Lung (tissue), 12 donors: ENCODE data around the gene SLC25A21. TPM values are rescaled to one million over a fixed set of nuclear protein-coding genes. Genes with fewer than 3 reads are reported as not detected.

Experiments used
- ATAC-seq: fragments of 200-7000 bp; cut with Tn5 transposase; one replicate; pipeline ENCODE4 v1.9.1; 2020; ENCODE audit warnings: moderate number of reproducible peaks; ENCODE audit not compliant: insufficient read depth, low FRiP score
- DNase-seq, 3 donors: peaks; one replicate each; pipeline ENCODE4 v3.0.0-alpha.2; 2013 to 2017
- H3K27ac ChIP-seq, 2 donors: one replicate each; pipeline ENCODE4 v1.5.1; 2013; ENCODE audit warnings: mild to moderate bottlenecking in 2 of 2, moderate library complexity in 2 of 2, control low read depth in 1 of 2, inconsistent platforms in 1 of 2, low read depth in 1 of 2, low read length in 1 of 2
- H3K27me3 ChIP-seq, 3 donors: one replicate each; pipeline ENCODE4 v1.5.1; 2013; ENCODE audit warnings: low read length in 2 of 3; ENCODE audit not compliant: control insufficient read depth in 3 of 3, insufficient read depth in 3 of 3
- H3K36me3 ChIP-seq, 4 donors: one replicate each; pipeline ENCODE4 v1.5.1; 2013; ENCODE audit warnings: low read length in 4 of 4, mild to moderate bottlenecking in 1 of 4, moderate library complexity in 1 of 4; ENCODE audit not compliant: control insufficient read depth in 4 of 4, insufficient read depth in 4 of 4
- H3K4me1 ChIP-seq, 5 donors: one replicate each; pipeline ENCODE4 v1.5.1; 2013; ENCODE audit warnings: low read length in 5 of 5, mild to moderate bottlenecking in 2 of 5, moderate library complexity in 1 of 5; ENCODE audit not compliant: control insufficient read depth in 5 of 5, insufficient read depth in 5 of 5
- H3K4me3 ChIP-seq: one replicate; pipeline ENCODE4 v1.5.1; 2013; ENCODE audit warnings: mild to moderate bottlenecking, control low read depth, moderate library complexity
- H3K9ac ChIP-seq, 2 donors: one replicate each; pipeline ENCODE4 v1.5.1; 2013; ENCODE audit warnings: low read length in 2 of 2, control low read depth in 1 of 2; ENCODE audit not compliant: insufficient read depth in 1 of 2
- H3K9me3 ChIP-seq, 4 donors: one replicate each; pipeline ENCODE4 v1.5.1; 2013; ENCODE audit warnings: low read length in 3 of 4, mild to moderate bottlenecking in 1 of 4, moderate library complexity in 1 of 4; ENCODE audit not compliant: control insufficient read depth in 4 of 4, insufficient read depth in 3 of 4
- WGBS, 2 donors: extraction: QIAGEN DNeasy Blood & Tissue Kit; methylation state at CpG; one replicate each; pipeline ENCODE4 v1.1.7; 2013; 5-methylcytosine and 5-hydroxymethylcytosine counted together
- polyA plus RNA-seq, 2 donors: library from polyadenylated mRNA; stranded (reverse); fragments of 200-250 nt; gene quantifications; one replicate each; pipeline ENCODE4 v1.2.1, GENCODE V29; 2013
- total RNA-seq, 2 donors: library from RNA; depleted of rRNA in 1 of 2; stranded (reverse); fragments of >200 nt in 1 of 2; gene quantifications; one replicate each; pipeline ENCODE4 v1.2.1, GENCODE V29; 2014 to 2021
- TF ChIP-seq, protein P1 (sequence below): IDR thresholded peaks from 2 replicates; pipeline ENCODE4 v1.5.1; 2012; ENCODE audit warnings: mild to moderate bottlenecking; ENCODE audit errors: control extremely low read depth, extremely low read depth
- donor health status: control.
- donor health status: control.
- donor health status: Bipolar disorder and iron deficiency.
- donor health status: healthy.
- donor health status: DM: yes; HTN: yes; CAD: no.

SLC25A21 gene
- total and polyA plus RNA-seq, 4 donors, result 0.23 to 2.6 (median 0.42) TPM

DNA sequence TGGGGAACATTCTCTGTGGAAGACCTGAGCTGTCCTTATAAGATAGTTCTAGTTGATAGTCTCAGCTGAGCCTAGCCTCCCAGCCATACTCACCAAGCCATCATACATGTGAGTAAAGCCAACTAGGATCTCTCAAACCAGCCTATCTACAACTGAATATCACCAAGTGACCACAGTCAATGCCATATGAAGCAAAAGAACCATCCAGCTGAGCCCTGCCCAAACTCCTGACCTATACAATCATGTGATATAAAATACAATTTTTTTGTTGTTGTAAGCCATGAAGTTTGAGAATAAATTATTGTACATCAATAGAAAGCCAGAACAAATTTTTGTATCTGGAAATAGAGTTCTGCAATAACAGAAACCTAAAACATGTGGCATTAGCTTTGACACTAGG lies 118.3 kb downstream of the SLC25A21 start:
- Histone ChIP-seq H3K9ac (no peak overlapping the region), H3K36me3 (no peaks in the 10 kb centered on the region), H3K27me3 (no peaks in the 10 kb centered on the region), H3K9me3 (peaks cover 0 to 5% (median 2%) of the 10 kb centered on the region in 4 donors), H3K27ac (no peak overlapping the region), H3K4me3 (no peak overlapping the region), H3K4me1 (no peaks in the 10 kb centered on the region)
- DNase-seq (no peak), ATAC-seq (no peak)
- TF ChIP-seq, protein P1, sequence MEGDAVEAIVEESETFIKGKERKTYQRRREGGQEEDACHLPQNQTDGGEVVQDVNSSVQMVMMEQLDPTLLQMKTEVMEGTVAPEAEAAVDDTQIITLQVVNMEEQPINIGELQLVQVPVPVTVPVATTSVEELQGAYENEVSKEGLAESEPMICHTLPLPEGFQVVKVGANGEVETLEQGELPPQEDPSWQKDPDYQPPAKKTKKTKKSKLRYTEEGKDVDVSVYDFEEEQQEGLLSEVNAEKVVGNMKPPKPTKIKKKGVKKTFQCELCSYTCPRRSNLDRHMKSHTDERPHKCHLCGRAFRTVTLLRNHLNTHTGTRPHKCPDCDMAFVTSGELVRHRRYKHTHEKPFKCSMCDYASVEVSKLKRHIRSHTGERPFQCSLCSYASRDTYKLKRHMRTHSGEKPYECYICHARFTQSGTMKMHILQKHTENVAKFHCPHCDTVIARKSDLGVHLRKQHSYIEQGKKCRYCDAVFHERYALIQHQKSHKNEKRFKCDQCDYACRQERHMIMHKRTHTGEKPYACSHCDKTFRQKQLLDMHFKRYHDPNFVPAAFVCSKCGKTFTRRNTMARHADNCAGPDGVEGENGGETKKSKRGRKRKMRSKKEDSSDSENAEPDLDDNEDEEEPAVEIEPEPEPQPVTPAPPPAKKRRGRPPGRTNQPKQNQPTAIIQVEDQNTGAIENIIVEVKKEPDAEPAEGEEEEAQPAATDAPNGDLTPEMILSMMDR, result no peak

DNA sequence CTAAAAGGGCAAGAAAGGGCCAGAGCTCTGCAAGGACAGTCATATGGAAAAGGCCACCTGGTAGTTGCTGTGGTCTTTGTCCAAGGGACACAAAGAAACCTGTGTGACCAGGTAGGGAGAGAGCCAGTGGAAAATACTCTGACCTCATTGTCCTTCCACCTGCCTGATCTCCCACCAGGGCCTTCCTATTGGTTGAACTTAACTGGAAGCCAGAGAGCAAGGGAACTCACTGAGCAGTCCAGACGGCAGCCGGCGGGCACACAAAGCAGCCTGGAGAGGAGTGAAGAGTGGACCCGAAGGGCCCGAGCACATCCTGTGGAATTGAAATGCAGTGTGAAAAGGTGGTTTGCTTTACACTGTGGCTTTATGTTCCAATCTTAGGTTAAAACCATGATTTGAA lies 120.7 kb downstream of the SLC25A21 start:
- Histone ChIP-seq H3K27ac (no peak overlapping the region), H3K4me1 (no peaks in the 10 kb centered on the region), H3K9me3 (peaks cover 0 to 5% (median 2%) of the 10 kb centered on the region in 4 donors), H3K27me3 (no peaks in the 10 kb centered on the region), H3K36me3 (no peaks in the 10 kb centered on the region), H3K9ac (no peak overlapping the region), H3K4me3 (no peak overlapping the region)
- 91 to 94% methylated on average over 5 of the region's 5 CpGs for WGBS, 2 donors
- DNase-seq (no peak), ATAC-seq (no peak)
- TF ChIP-seq, protein P1, result no peak

DNA sequence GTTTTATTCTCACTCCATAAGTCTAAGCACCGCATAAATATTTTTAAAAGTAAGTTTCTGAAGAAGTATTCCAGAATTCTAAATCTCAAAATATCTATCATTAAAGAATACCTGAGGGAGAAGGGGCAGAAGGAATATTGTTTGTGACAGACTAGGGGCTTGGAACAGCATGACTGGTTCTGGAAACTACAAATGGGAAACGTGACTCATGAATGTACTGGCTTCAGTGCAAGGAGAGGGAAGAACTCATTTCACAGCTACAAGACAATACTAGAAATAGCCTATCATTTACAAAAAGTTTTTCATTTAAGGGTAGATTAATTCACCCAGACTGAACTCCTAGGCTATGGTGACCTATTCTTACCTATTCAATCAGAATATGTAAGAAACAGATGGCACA lies 121.3 kb downstream of the SLC25A21 start:
- Histone ChIP-seq H3K4me3 (no peak overlapping the region), H3K9me3 (peaks cover 0 to 5% (median 1%) of the 10 kb centered on the region in 4 donors), H3K36me3 (no peaks in the 10 kb centered on the region), H3K27ac (no peak overlapping the region), H3K9ac (no peak overlapping the region), H3K27me3 (no peaks in the 10 kb centered on the region), H3K4me1 (no peaks in the 10 kb centered on the region)
- TF ChIP-seq, protein P1, result no peak
- 89 to 91% methylated on average over 2 of the region's 2 CpGs for WGBS, 2 donors
- DNase-seq (no peak), ATAC-seq (no peak)

DNA sequence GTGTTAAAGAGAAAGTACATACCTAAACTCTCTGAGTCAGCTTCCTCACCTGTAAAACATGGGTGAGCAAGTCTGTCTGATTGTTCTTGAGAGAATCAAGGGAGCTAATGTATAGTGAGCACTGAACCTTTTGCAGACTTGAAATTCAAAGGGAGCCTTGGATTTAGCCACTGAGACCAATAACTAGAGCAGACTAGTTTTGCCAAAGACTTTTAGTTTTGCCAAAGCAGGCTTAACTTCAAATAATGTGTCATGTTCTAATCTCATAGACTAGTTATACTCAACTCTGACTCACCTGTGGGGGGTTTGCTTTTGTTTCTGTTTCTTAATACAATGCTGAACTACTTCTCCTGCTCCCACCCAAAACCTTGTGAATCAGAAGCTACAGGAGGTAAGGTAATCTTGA lies 123.7 kb downstream of the SLC25A21 start:
- DNase-seq, result no peak
- Histone ChIP-seq H3K9me3 (no peaks in the 10 kb centered on the region), H3K27me3 (no peaks in the 10 kb centered on the region), H3K4me1 (no peaks in the 10 kb centered on the region), H3K36me3 (no peaks in the 10 kb centered on the region), H3K4me3 (no peak overlapping the region), H3K27ac (no peak overlapping the region), H3K9ac (no peak overlapping the region)
- no peak for ATAC-seq
- TF ChIP-seq, protein P1, result no peak
